KMS-11 (cell line): ENCODE measurements around the gene CTBP2.

Source experiments
- H2AFZ ChIP-seq: fragments of 200-600 bp; sonication (generic); 2 replicates; pipeline ENCODE4 v1.6.1; 2016; ENCODE audit warnings: antibody characterized with exemption, mixed run types, low read depth
- H3K27ac ChIP-seq: fragments of 200-600 bp; sonication (generic); 2 replicates; pipeline ENCODE4 v1.6.1; 2016; ENCODE audit warnings: mild to moderate bottlenecking, mixed run types
- H3K27me3 ChIP-seq: fragments of 200-600 bp; sonication (generic); 2 replicates; pipeline ENCODE4 v1.6.1; 2017; ENCODE audit warnings: mild to moderate bottlenecking, low read depth, mixed run types, moderate library complexity; ENCODE audit not compliant: insufficient read depth
- H3K36me3 ChIP-seq: fragments of 200-600 bp; sonication (generic); 2 replicates; pipeline ENCODE4 v1.6.1; 2017; ENCODE audit warnings: mild to moderate bottlenecking, mixed run types; ENCODE audit not compliant: insufficient read depth
- H3K4me1 ChIP-seq: fragments of 200-600 bp; sonication (generic); 2 replicates; pipeline ENCODE4 v1.6.1; 2016; ENCODE audit warnings: mild to moderate bottlenecking, low read depth, mixed run types; ENCODE audit not compliant: poor library complexity, severe bottlenecking
- H3K4me2 ChIP-seq: fragments of 200-600 bp; sonication (generic); 2 replicates; pipeline ENCODE4 v1.7.0; 2016; ENCODE audit warnings: mild to moderate bottlenecking, mixed run types
- H3K4me3 ChIP-seq: fragments of 200-600 bp; sonication (generic); IDR thresholded peaks from 2 replicates; pipeline ENCODE4 v1.6.1; 2017; ENCODE audit warnings: low read depth, low read length, mixed read lengths; ENCODE audit not compliant: insufficient read depth
- H3K79me2 ChIP-seq: fragments of 200-600 bp; sonication (generic); 2 replicates; pipeline ENCODE4 v1.6.1; 2016; ENCODE audit warnings: low read depth, mixed run types; ENCODE audit not compliant: insufficient read depth
- H3K9ac ChIP-seq: fragments of 200-600 bp; sonication (generic); 2 replicates; pipeline ENCODE4 v1.6.1; 2016; ENCODE audit warnings: mild to moderate bottlenecking, mixed run types
- H4K20me1 ChIP-seq: fragments of 200-600 bp; sonication (generic); 2 replicates; pipeline ENCODE4 v1.6.1; 2016; ENCODE audit warnings: mild to moderate bottlenecking, mixed run types; ENCODE audit not compliant: insufficient read depth
- TF ChIP-seq, protein P1 (sequence below): fragments of 200-600 bp; sonication (generic); conservative IDR thresholded peaks from 2 replicates; pipeline ENCODE4 v1.6.1; 2017; ENCODE audit warnings: low read depth, mild to moderate bottlenecking, antibody characterized with exemption, low read length, moderate library complexity, mixed read lengths

The CTBP2 gene

DNA sequence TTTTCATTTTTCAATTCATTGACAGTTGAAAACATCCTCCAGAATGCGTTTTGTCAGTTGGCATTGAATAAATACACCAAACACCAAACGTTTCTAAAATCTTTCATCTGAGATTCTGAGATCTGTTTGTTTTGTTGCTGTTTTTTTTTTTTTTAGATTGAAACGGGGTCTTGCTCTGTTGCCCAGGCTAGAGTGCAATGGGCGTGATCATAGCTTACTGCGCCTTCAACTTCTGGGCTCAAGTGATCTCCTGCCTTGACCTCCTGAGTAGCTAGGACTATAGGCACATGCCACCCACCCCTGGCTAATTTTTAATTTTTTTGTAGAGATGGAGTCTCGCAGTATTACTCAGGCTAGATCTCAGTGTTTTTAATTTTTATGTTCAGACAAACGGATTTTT is 187.7 kb downstream of the CTBP2 start:
- Histone ChIP-seq H3K4me2 (no peak overlapping the region; the same call in 1 of the 2 replicates), H3K79me2 (peaks cover 9% of the 10 kb centered on the region; the same call in 1 of the 2 replicates), H3K27ac (no peak overlapping the region), H2AFZ (no peak overlapping the region), H4K20me1 (no peaks in the 10 kb centered on the region), H3K9ac (no peak overlapping the region), H3K4me3 (no peak overlapping the region), H3K27me3 (no peaks in the 10 kb centered on the region), H3K36me3 (no peaks in the 10 kb centered on the region), H3K4me1 (peaks cover 80% of the 10 kb centered on the region)
- TF ChIP-seq, protein P1, sequence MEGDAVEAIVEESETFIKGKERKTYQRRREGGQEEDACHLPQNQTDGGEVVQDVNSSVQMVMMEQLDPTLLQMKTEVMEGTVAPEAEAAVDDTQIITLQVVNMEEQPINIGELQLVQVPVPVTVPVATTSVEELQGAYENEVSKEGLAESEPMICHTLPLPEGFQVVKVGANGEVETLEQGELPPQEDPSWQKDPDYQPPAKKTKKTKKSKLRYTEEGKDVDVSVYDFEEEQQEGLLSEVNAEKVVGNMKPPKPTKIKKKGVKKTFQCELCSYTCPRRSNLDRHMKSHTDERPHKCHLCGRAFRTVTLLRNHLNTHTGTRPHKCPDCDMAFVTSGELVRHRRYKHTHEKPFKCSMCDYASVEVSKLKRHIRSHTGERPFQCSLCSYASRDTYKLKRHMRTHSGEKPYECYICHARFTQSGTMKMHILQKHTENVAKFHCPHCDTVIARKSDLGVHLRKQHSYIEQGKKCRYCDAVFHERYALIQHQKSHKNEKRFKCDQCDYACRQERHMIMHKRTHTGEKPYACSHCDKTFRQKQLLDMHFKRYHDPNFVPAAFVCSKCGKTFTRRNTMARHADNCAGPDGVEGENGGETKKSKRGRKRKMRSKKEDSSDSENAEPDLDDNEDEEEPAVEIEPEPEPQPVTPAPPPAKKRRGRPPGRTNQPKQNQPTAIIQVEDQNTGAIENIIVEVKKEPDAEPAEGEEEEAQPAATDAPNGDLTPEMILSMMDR, result no peak

DNA sequence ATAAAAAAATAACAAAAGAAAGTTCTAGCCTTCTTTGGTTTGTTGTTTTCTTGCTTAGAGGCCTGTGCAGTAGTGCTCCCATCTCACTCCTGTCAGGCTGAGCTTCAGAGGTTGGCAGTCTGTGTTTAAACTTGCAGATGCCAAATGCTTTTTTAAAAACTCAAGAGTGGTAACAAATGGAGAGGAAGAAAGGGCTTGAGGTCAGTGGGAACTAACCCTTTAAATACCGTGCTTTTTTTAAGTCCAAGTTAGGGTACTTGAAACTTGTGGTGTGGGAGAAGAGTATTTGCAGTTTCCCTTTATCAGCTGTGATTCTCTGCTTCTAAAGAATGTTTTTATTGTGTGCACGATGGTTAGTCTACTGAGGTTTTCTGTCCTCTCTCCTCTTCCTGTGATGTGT is 189.1 kb downstream of the CTBP2 start:
- Histone ChIP-seq H2AFZ (no peak overlapping the region), H3K4me2 (peak overlapping the region; percentile 46), H4K20me1 (no peaks in the 10 kb centered on the region), H3K36me3 (no peaks in the 10 kb centered on the region), H3K9ac (peak overlapping the region; percentile 9; the same call in 1 of the 2 replicates), H3K79me2 (peaks cover 14% of the 10 kb centered on the region; the same call in 1 of the 2 replicates), H3K27ac (peak overlapping the region; percentile 61), H3K4me1 (peaks cover 66% of the 10 kb centered on the region), H3K4me3 (no peak overlapping the region), H3K27me3 (no peaks in the 10 kb centered on the region)
- TF ChIP-seq, protein P1, result no peak

DNA sequence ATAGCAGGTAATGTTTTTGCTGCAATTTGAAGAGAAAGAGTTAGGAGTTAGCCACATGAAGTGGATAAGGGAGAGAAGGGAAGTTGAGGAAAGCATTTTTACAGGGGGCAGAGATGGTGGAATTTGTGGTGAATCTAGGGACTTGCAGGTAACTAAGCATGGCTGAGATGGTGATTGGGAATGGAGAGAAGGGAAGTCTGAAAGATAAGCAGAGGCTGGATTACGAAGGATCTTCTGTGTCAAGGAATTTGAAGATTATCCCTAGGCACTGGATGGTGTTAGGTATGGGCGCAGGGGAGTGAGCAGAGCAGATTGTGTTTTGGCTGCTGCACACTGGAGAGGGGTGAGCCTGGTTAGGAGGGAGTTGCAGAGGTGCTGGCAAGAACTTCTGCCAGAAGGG is 193.1 kb downstream of the CTBP2 start:
- no peak overlapping the region for H3K4me2 ChIP-seq
- no peaks in the 10 kb centered on the region for H3K36me3 ChIP-seq
- H4K20me1 ChIP-seq, result no peaks in the 10 kb centered on the region
- peaks cover 32% of the 10 kb centered on the region; the same call in 1 of the 2 replicates for H3K79me2 ChIP-seq
- TF ChIP-seq, protein P1, result no peak
- H3K9ac ChIP-seq, result no peak overlapping the region
- no peaks in the 10 kb centered on the region for H3K27me3 ChIP-seq
- no peak overlapping the region for H3K27ac ChIP-seq
- H2AFZ ChIP-seq, result no peak overlapping the region
- H3K4me3 ChIP-seq, result no peak overlapping the region
- peaks cover 49% of the 10 kb centered on the region for H3K4me1 ChIP-seq

DNA sequence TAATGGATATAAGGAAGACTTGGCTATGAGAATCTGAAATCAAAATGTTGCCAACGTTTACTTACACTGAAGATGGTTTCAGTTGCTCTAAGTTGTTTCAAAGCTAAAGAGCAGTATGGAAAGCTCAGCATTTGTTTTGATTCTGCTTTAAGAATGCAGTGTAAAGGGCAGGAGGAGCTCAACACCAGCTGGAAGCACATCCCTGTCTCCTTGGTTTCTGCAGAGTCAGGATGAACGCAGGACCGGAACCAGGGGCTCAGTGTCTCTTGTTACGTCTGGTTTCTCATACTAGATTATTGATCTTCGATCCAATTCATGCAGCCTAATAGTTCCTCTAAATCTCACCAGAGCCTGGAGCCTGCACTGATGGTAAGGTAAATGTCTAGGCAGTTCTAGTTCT is 194.4 kb downstream of the CTBP2 start:
- peaks cover 49% of the 10 kb centered on the region for H3K4me1 ChIP-seq
- no peak overlapping the region for H3K27ac ChIP-seq
- TF ChIP-seq, protein P1, result no peak
- H4K20me1 ChIP-seq, result 0 out of 2 replicates have a peak, but pooled peaks cover 3% of the 10 kb centered on the region
- H3K9ac ChIP-seq, result no peak overlapping the region
- H3K36me3 ChIP-seq, result no peaks in the 10 kb centered on the region
- H3K4me2 ChIP-seq, result no peak overlapping the region
- no peak overlapping the region for H3K4me3 ChIP-seq
- H2AFZ ChIP-seq, result no peak overlapping the region
- H3K27me3 ChIP-seq, result no peaks in the 10 kb centered on the region
- peaks cover 33% of the 10 kb centered on the region; the same call in 1 of the 2 replicates for H3K79me2 ChIP-seq
